ENCODE measurements around the gene AGAP1.
"Not testable (repeated sequence)": the region's sequence is repeated elsewhere in the genome, so short reads cannot be mapped to it uniquely, and the experiment has no call there.

AGAP1 gene

DNA sequence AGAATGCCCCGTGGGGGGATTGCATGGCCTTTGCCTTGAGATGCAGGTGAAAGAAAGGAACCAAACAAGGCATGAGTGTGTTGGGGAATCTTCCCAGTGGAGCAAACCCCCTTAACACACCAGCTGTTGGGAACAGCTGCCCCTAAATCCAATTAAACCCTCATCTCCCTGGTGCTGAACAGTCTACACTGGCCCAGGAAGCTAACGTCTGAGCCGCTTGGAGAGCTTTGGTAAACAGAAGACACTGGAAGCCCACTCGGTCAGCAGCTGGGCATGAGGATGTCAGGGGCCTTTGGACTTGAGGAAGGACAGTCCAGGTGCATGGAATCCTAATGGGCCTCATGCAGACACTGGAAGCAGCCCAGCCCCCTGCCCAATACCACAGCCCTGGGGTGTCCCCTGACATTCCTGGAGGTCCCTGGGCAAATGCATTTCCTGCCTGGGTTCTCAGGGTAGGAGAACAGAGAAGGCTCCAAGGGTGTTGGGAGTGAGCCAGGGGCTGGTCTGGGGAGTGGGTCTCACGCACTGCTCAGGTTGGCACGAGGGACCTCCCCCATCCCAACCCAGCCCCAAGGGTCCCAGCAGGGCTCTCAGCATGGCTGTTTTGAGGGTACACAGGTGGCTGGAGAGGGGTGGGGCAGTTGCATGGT is 636.6 kb downstream of the AGAP1 start:
- no peak for DNase-seq (ENCODE audit: low read depth in 2 of 3, low spot score in 1 of 3)

DNA sequence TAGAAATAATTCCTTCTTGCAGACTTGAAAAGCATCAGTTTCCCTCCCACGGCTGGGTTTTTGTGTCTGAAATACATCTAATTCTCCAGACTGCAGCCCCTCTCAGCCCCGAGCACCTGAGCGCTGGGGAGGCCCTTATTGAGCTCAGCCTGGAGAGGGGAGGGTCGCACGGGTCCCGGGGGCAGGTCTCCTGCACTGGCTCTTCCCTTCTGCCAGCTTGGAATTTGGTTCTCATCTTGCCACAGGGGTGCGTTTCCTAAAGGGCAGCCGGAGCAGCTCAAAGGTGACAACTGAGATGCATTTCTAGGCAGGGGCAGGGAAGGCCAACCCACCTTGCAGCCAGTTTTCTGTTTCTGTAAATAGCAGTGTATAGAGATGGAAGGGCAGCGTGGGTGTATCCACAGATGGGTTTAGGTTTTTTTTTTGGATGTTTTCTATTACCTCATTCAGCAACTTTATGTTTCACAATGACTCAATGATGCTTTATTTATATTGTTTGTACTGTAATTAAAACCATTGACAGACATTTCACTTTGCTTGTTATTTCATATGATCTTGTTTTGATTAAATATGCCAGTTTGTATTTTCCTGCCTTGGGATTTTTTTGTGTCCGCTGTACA is 637.3 kb downstream of the AGAP1 start:
- DNase-seq (ENCODE audit: low read depth in 2 of 3, low spot score in 1 of 3) = no peak

DNA sequence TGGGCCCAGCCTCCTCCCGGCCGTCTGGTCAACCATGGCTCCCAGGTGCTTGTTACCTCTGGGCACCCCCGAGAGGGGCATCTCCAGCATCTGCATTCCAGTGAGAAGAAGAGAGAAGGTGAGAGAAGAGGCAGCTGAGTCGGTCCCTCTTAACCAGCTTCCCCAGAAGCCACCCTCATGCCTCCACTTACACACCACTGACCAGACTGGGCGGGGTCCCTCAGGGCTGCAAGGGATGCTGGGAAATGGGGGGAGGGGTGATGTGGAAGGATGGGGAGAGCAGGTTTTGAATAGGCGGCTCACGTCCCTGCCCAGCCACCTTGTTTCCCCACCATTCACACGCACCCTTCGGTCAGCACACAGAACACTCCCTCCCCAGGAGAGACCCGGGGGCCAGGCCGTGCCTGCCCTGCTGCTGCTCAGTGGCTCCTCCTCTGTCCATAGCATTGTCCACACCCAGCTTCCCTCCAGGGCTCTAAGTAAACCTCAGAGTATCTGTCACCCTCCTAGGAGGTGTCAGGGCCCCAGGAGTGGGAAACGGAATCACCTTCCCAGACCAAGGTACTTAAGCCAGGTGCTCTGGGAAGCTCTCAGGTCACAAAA is 639.7 kb downstream of the AGAP1 start:
- DNase-seq (ENCODE audit: low read depth in 2 of 3, low spot score in 1 of 3) = no peak

DNA sequence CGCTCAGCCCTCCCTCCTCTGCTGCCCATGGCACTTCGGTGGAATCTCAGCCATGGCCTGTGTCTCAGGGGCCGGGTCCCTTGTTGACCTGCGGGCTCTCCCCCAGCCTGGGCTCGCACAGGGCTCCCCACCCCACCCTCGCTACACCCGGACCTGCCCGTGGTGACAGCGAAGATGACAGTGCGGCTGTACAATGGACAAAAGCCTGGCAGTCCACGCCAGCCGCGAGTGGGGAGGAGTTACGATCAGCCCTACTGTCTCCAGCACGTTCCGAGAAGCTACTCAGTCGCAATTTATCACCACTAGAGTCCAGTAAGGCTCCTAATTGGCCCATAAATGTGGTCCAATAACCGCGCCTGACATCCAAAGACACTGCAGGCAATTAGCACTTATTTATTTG is 642.7 kb downstream of the AGAP1 start:
- DNase-seq (ENCODE audit: low read depth in 2 of 3, low spot score in 1 of 3) = no peak

DNA sequence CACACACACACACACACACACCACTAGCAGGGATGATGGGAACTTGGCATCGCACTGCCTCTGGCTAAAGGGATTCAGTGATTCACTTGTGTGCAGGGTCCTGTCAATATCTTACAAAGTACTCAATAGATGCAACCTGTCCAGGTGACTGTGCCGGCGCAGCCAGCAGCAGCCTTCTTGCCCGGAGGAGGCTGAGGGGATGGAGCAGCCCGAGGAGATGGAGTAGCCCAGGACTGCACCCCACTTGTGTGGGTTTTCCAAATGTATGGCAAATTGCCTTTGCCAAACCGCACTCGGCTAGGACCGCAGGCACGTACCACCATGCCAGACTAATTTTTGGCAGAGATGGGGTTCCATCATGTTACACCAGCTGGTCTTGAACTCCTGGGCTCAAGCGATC is 643.2 kb downstream of the AGAP1 start:
- no peak for DNase-seq (ENCODE audit: low read depth in 2 of 3, low spot score in 1 of 3)

DNA sequence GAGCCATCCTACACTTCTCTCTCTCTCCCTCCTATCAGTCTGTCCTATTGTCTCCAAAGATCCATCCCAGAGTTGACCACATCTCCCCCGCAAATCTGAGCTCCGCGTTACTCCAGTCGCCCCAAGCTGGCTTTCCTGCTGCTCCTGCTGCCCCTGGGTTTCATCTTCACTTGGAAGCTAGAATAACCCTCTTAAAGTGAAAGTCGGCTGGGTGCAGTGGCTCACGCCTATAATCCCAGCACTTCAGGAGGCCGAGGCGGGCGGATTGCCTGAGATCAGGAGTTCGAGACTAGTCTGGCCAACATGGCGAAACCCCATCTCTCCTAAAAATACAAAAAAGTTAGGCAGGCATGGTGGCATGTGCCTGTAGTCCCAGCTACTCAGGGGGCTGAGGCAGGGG is 647.8 kb downstream of the AGAP1 start:
- not testable (repeated sequence) for DNase-seq (ENCODE audit: low read depth in 2 of 3, low spot score in 1 of 3)

DNA sequence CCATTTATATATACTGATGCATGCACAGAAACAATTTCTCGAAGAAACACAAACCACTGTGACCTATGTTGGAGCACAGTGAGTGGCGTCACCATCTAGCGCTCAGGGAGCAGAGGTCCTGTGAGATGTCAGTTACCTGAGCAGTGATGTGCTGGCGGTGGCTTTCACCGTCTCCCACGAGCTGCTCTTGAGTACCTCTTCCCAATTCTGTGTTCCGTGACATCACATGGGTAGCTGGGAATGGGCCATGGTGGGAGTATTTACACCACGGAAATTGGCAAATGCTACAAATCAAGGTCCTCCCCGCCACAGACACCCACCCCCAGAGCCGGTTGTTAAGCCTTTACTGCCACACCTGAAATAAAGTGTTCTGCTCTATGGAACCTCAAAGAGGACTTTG is 650.0 kb downstream of the AGAP1 start:
- DNase-seq (ENCODE audit: low read depth in 2 of 3, low spot score in 1 of 3) = no peak

DNA sequence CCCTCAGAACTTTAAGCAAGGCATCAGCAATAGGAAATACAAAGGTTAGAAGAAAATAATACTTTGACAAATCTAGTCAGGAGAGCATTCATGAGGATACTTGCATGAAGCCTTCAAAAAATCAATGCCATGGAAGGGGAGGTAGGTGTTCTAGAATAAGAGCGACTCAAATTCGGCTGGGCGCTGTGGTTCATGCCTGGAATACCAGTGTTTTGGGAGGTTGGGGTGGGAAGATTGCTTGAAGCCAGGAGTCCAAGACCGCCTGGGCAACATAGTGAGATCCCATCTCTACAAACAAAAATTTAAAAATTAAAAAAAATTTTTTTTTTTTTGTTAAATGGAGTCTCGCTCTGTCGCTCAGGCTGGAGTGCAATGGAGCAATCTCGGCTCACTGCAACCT is 652.6 kb downstream of the AGAP1 start:
- no peak for DNase-seq (ENCODE audit: low read depth in 2 of 3, low spot score in 1 of 3)

DNA sequence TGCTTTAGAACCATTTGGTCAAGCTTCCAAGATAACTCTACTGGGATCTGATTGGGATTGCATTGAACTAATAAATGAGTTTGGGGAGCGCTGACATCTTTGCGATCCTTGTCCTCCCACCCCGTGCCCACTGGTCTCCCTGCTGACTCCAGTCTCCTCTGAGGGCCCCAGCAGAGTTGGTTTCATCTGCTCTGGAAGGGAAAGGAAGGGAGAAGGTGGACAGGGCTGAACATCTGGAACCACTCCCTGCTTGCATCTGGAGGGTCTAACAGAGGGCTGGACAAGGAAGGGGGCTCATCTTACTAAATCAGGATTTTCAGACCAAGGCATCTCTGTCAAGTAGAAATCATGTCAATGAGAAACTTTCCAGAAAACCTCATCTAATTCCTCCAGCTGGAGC is 661.6 kb downstream of the AGAP1 start:
- DNase-seq (ENCODE audit: low read depth in 2 of 3, low spot score in 1 of 3) = no peak

DNA sequence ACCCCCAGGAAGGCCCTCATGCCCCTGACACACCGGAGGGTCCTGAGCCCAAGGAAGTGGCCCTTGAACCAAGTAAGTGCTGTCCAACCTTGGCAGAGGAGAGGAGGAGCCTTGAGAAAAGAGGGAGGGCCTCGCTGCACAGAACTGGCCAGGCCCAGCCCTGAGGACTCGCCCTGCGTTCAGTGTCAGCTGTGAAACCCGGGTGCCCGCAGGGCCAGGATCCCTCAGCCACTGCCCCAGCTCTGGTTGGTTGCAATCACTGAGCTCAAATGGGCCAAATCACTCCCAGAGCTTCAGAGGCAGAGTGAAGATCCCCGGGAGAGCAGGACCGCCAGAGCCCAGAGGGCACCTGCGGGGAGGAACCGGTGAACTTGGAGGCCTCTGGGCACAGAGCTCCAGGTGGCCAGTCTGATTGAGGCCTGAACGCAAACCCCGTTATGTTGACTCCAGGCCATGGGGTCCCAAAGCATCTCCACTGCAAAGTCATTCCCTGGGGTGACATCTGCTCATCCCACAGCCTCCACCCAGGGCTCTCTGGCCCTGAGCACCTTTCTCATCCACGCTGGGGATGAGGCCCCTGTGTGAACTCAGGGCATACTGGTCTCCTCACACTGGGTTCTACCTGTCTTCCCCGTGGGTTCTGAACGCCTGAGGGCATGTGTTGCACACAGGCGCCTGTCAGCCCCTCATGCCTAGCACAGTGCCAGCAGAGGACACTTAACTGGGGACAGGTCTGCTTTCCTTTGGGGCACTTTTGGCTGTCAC is 662.4 kb downstream of the AGAP1 start:
- no peak for DNase-seq (ENCODE audit: low read depth in 2 of 3, low spot score in 1 of 3)

DNA sequence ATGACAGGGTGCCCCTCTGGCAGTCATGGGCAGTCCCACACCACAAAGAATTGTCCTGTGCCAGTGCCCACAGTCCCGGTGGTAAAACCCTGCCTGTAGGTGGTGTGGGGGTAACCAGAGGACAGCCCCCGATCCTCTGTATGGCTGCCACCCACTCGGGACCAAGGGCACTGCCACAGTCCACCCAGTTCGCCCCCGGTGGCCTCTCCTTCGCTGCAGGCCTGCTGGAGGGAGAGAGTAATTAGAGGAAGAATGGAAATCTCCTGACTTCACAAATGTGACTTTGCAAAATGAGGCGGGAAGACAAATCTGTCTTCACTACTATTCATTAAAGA is 663.0 kb downstream of the AGAP1 start:
- DNase-seq (ENCODE audit: low read depth in 2 of 3, low spot score in 1 of 3) = no peak

DNA sequence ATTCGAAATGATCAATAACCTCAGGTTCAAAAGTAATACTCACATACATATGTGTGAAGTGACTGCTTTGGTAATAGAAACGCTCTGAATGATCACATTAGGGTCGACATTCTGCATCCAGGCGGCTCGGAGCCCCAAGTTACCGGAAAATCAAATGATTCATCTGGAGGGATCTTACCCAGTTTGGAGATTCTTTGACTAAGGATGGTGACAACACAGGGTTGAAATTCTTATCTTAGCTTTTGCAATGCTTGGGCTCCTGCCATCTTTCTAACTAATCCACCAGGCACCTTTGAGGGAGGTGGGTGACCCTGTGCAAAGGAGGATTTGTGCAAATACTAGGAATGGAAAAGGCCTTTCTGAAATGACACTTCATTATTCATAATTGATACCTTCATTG is 663.5 kb downstream of the AGAP1 start:
- no peak for DNase-seq (ENCODE audit: low read depth in 2 of 3, low spot score in 1 of 3)

DNA sequence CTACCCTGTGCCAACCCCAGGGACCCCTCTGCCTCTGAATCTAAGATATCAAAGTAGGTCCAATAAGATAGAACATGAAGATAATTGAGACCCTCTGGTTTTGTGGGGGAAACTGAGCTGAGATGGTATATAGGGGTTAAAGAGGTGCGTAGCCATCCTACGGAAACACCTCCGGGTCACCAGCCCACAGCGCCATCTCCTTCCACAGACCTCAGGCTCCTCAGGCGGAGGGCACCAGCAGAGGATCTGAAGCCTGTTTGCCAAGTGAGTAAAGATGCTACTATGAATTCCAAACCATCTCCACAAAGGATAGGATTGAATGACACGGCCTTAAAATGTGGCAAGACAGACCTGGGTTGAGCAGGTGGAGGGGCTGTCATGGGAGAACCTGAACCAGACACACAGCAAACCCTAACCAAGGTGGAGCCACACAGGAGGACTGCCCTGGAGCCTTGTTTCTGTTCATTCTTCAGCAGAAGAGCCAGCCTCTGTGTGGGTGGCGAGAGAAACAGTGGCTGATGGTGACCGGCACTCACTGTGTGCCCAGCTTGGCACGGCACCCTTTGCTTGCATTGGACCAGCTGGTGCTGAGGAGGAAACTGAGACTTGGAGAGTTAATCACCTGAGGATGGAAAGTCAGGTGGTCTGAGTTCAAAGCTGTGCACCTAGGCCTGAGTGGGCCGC is 664.1 kb downstream of the AGAP1 start:
- DNase-seq (ENCODE audit: low read depth in 2 of 3, low spot score in 1 of 3) = no peak

DNA sequence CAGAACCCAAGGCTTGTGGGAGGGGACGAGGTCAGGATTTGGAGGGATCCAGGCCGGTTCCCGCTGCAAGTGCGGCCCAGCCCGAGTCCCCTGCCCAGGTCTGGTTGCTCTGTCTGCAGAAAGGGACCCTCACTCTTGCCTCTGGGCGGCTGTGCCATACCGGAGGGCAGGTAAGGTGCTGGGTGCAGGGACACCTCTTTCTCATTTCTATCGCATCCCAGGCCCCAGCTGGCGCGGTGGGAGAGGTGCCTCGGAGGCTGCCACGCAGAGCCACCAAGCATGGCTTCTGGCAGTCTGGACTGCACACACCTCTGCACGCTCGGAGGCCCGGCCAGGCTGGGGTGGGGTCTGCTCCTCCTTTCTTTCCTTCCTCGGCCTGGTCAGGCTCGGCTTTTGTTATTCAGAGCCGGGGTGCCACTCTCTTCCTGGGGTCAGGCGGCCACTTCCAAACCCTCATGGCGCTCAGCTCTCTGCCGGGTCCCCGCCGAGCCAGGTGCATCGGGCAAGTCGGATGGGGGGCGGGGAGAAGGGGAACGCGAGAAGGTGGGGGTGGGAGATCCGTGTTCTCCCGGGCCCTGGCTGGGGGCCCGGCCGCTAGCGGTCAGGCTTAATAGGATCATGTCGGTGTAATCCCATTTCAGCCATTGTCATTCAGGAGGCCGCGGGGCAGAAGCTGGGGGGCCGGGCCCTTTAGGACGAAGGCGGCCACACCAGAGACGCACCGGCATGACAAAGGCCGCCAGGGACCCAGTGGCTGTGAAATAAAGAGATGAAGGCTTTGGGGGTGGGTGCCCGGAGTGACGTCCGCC is 665.3 kb downstream of the AGAP1 start:
- no peak for DNase-seq (ENCODE audit: low read depth in 2 of 3, low spot score in 1 of 3)

DNA sequence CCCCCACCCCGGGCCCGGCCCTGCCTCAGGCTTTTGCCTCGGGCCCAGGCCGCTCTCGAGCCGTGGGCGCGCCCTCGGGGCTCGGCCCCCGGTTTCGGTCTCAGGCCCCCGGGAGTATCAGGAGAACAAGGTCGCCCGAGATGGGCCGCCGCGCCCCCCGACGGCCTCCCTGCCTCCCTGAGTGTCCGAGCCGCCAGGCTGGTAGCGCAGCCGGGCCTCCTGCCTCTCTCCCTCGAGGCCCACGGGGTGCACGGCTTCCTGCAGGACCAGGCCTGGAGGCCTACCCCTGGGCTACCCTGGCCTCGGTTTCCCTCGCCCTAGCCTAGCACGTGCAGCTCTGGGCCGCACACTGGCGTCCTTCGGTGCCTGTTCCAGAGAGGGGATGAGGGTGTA is 665.9 kb downstream of the AGAP1 start:
- no peak for DNase-seq (ENCODE audit: low read depth in 2 of 3, low spot score in 1 of 3)

DNA sequence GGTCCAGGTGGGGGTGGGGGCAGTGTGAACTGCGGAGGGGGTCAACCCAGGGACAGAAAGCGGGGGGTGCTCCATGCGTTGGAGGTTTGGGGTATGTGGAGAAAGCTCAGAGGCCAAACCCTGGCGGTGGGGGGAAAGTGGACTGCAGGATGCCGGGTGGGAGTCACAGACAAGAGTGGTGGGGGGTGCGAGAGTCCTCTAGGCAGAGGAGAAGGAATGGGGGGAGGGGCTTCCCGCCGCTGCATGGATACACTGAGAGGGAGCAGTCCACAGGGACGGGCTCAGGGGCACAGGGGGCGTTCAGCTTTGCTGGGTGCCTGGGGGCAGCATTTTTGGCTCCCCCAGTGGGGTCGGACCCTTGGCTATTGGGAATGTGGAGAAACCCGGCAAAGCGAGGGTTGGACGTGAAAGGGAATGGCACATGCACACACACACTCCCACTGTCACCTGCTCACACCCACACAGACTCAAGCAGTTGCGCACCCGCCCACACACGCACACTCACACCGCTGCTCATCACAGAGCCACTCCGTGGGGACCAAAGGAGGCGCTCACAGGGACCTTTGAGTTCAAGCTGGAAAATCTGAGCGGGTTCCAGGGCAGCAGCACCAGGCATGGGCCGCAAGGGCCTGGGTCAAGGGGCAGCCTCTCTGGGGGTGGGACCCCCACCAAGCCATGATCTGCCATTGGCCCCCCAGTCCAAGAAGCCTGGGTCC is 666.7 kb downstream of the AGAP1 start:
- no peak for DNase-seq (ENCODE audit: low read depth in 2 of 3, low spot score in 1 of 3)

DNA sequence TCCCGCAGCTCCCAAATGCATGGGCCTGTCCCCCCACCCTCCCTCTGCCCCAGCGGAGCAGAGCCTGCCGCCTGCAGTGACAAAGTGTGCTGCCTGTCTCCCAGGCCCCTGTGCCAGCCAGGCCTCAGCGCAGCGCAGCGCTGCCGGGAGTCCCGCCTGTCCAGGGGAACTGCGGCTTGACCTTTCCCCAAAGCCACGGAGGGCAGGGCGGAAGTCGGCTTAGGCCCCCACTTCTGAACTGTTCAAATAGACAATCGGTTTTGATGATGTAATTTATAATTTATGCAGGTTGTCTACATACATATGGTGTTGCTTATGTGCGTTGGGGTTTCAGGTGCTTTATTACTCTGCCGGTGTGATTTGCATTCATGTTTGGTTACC is 667.2 kb downstream of the AGAP1 start:
- DNase-seq (ENCODE audit: low read depth in 2 of 3, low spot score in 1 of 3) = no peak

DNA sequence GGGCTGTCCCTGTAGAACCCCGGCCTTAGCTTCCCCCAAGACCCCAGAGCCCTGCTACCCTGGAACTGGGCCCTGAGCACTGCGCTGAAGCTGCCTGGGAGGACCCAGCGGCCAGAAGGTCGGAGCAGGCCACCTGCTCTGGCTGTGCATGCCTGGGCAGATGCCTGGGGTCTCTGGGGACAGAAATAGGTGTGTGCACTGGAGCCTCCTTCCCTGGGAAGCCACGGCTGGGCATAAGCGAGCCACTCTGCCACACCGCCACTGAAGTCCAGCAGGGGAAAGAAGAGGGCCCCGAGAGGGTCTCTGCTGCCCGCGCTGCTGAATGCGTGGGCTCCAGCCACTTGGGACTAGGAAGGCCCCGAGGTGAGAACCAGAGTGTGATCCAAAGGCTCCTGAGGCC is 667.7 kb downstream of the AGAP1 start:
- no peak for DNase-seq (ENCODE audit: low read depth in 2 of 3, low spot score in 1 of 3)

DNA sequence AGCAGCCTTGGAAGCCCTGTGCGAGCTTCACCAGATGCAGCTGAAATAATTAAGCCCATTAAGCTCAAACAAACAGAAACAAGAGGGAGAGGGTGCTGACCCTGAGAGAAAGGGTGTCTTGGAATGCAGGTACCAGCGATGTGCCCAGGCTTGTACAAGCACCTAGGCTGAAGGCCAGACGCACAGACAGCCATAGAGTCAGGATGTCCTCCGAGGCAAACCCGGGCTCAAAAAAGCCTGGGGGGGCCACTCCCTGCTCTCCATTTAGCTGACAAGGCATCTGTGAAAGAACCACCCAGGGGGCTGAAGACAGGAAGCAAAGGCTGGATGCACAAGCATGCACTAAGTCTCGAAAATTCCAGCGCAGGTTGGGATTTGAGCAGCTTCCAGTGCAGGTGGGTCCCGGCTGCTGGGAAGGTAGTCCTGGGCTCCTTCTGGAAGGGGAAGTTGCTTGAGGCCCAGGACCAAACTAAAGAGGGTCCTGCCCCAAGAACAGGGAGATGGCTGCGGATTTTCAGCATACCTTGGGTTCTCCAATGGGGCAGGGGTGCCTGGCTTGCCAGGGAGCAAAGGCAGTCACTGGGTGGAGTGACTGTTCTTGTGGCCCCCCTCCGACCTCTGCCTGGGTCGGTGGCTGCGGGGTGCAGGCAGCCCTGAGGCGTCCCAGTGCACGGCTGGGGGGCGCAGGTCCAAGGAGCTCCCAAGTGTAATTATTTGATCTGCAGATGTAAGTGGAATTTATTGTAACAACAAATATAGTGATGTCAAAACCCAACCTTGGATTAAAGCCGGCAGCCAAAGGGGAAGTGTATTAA is 668.4 kb downstream of the AGAP1 start:
- no peak for DNase-seq (ENCODE audit: low read depth in 2 of 3, low spot score in 1 of 3)
